Activated naive CD4-positive, alpha-beta T cell treated with anti-CD3 and anti-CD28 coated beads for 36 hours (primary cell): ENCODE data around the gene TRAPPC3L. TPM values are rescaled to one million over a fixed set of nuclear protein-coding genes. Genes with fewer than 3 reads are reported as not detected.

Experiments used
- CTCF ChIA-PET: fragments of 350-600 bp; sonication (Branson Sonifier 250); formaldehyde crosslinking; loops from one replicate; lab custom pipeline; 2021; ENCODE audit warnings: antibody characterized with exemption; lab: Charles Lee
- DNase-seq: peaks from one replicate; pipeline ENCODE4 v3.0.0-alpha.2; 2020
- H3K27ac Mint-ChIP-seq: one replicate; pipeline ENCODE4 v1.8.0; 2021; ENCODE audit warnings: mild to moderate bottlenecking, mixed read lengths
- H3K27me3 Mint-ChIP-seq: one replicate; pipeline ENCODE4 v1.8.0; 2021; ENCODE audit warnings: low read depth, mixed read lengths
- H3K36me3 Mint-ChIP-seq: one replicate; pipeline ENCODE4 v1.8.0; 2021; ENCODE audit warnings: low read depth, mixed read lengths
- H3K4me1 Mint-ChIP-seq: one replicate; pipeline ENCODE4 v1.8.0; 2021; ENCODE audit warnings: low read depth, mixed read lengths
- H3K4me3 Mint-ChIP-seq: one replicate; pipeline ENCODE4 v1.8.0; 2021; ENCODE audit warnings: mild to moderate bottlenecking, moderate library complexity, mixed read lengths
- H3K9me3 Mint-ChIP-seq: one replicate; pipeline ENCODE4 v1.8.0; 2021; ENCODE audit warnings: mixed read lengths
- intact Hi-C: fragments of 100-400 bp; cut with micrococcal nuclease; formaldehyde crosslinking; loops from one replicate; pipeline ENCODE4 v1.15.1; 2023
- total RNA-seq, 2 experiments: library from RNA; stranded (reverse); gene quantifications; one replicate each; pipeline ENCODE4 v1.2.3, GENCODE V29; 2021

The TRAPPC3L gene
- total RNA-seq, 2 experiments from 2014 or later: not detected

DNA sequence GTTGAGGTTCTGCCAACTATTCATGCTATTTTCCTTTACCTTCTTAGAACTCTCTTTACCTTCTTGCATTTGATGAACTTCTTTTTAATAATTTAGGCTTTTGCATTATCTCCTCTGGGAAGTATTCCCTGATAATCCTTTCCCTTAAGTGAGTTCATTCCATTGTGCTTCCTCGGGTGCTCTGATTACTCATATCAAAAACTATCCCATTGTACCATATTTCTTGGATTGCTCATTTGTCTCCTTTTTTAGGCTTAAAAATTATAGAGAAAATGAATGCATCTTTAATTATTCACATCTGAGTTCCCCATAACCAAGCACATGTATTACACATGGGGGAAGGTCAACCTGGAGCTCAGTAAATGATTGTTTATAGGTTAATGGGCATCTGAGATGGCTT, 10.6 kb upstream of the TRAPPC3L start:
- intact Hi-C loops: no loop called here
- H3K27ac Mint-ChIP-seq: no peak overlapping the region
- peaks cover 13% of the 10 kb centered on the region for H3K27me3 Mint-ChIP-seq
- H3K4me1 Mint-ChIP-seq: no peaks in the 10 kb centered on the region
- H3K9me3 Mint-ChIP-seq: no peaks in the 10 kb centered on the region
- H3K36me3 Mint-ChIP-seq: no peaks in the 10 kb centered on the region
- H3K4me3 Mint-ChIP-seq: no peak overlapping the region
- no peak for DNase-seq
- CTCF ChIA-PET: interaction anchor here (0.7 kb wide), 1 partner anchor 339 kb away, joined by 4 read pairs; no protein-coding TSS in a partner anchor

DNA sequence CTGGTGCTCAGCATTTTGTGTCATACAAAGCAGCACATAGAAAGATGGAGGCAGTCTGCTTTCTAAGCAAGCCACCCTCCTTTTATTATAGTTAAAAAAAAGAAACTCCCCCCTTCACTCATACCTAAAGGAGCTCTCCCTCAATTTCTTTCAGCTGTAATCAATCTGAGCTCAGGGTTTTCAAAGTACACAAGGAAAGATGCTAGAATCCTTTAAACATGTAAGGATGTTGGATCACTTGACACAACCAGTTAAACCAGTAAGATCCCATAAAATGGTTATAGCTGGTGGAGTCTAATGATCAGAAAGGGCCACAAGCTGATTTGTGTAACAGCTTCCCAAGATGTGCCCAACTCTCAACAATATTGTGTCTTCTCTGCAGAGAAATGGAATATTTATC, 8.0 kb upstream of the TRAPPC3L start, which contains the start of gene CALHM4:
TSS of gene CALHM4 (plus strand) at position 301 of the 400 bp plus-strand sequence. CDS start at position 344, 43 bp downstream.
- DNase-seq: no peak
- no peak within 1 kb of the TSS for H3K4me3 Mint-ChIP-seq
- H3K27ac Mint-ChIP-seq: no peak within 1 kb of the TSS
- intact Hi-C loops: no loop called here
- CTCF ChIA-PET: interaction anchor here (0.6 to 1.2 kb wide), 4 partner anchors 8 to 17 kb away, joined by 3 to 4 read pairs (median 3); partner anchors contain the start of gene RWDD1
- H3K27me3 Mint-ChIP-seq: peaks cover 11% of the 10 kb centered on the region
- H3K9me3 Mint-ChIP-seq: no peaks in the 10 kb centered on the region
- no peaks in the 10 kb centered on the region for H3K36me3 Mint-ChIP-seq
- H3K4me1 Mint-ChIP-seq: no peaks in the 10 kb centered on the region

DNA sequence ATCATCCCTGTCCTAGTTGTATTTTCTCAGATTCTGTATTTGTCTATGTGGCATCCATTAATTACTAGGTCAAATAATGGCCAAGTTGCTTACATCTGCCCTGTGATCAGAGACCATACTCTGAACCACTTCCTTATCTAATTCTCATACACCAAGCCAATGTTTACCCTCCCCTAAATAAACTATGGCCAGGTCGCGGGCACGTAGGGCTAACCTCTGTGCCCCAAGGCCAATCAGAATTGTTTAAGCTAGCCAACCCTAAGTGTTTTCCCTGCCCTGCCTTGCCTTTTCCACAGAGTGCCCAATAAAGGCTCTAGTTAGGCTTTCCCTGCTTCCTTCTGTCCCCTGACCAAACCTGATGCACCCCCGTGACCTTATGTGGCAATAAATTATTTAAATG, 5.3 kb upstream of the TRAPPC3L start:
- no peaks in the 10 kb centered on the region for H3K4me1 Mint-ChIP-seq
- intact Hi-C loops: no loop called here
- peaks cover 10% of the 10 kb centered on the region for H3K27me3 Mint-ChIP-seq
- H3K4me3 Mint-ChIP-seq: no peak overlapping the region
- no peaks in the 10 kb centered on the region for H3K9me3 Mint-ChIP-seq
- no peaks in the 10 kb centered on the region for H3K36me3 Mint-ChIP-seq
- CTCF ChIA-PET: interaction anchor here (0.7 to 2.0 kb wide), 2 partner anchors 10 to 12 kb away, joined by 3 to 5 read pairs; no protein-coding TSS in a partner anchor
- no peak for DNase-seq
- no peak overlapping the region for H3K27ac Mint-ChIP-seq

DNA sequence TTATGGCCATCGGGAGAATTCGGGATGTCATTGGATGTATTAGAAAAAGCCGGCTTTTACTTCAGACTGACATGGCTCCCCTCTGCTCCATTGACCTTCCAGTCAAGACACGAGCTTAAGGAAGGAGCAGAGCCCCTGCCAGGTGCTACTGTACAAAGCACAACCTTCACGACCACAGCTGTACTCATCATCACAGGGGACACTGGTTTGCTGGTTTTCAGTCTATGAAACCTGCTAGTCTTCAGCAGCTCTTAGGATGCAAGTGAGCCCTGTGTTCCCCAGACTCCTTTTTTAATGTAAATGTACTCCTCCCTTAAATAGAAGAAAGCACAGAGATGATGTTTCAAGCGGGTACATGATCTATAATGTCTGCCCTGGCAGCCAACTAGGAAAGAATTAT, 1.9 kb upstream of the TRAPPC3L start:
- DNase-seq: no peak
- CTCF ChIA-PET: interaction anchor here (1.3 kb wide), 1 partner anchor 14 kb away, joined by 3 read pairs; no protein-coding TSS in a partner anchor
- peaks cover 4% of the 10 kb centered on the region for H3K27me3 Mint-ChIP-seq
- H3K36me3 Mint-ChIP-seq: no peaks in the 10 kb centered on the region
- H3K4me3 Mint-ChIP-seq: no peak overlapping the region
- no peak overlapping the region for H3K27ac Mint-ChIP-seq
- intact Hi-C loops: no loop called here
- H3K4me1 Mint-ChIP-seq: no peaks in the 10 kb centered on the region
- H3K9me3 Mint-ChIP-seq: no peaks in the 10 kb centered on the region

- DNase-seq: no peak
- no peaks in the 10 kb centered on the region for H3K4me1 Mint-ChIP-seq
- no peaks in the 10 kb centered on the region for H3K36me3 Mint-ChIP-seq
- CTCF ChIA-PET: interaction anchor here (0.7 to 3.0 kb wide), 3 partner anchors 9 to 255 kb away, joined by 3 to 23 read pairs (median 4); no protein-coding TSS in a partner anchor
- no peak overlapping the region for H3K4me3 Mint-ChIP-seq
- H3K27ac Mint-ChIP-seq: no peak overlapping the region
- intact Hi-C loops: no loop called here
- H3K27me3 Mint-ChIP-seq: peaks cover 12% of the 10 kb centered on the region
- H3K9me3 Mint-ChIP-seq: no peaks in the 10 kb centered on the region
Measured at GRCh38 chr6:116543149-116543548, 2.3 kb downstream of the TRAPPC3L start.

DNA sequence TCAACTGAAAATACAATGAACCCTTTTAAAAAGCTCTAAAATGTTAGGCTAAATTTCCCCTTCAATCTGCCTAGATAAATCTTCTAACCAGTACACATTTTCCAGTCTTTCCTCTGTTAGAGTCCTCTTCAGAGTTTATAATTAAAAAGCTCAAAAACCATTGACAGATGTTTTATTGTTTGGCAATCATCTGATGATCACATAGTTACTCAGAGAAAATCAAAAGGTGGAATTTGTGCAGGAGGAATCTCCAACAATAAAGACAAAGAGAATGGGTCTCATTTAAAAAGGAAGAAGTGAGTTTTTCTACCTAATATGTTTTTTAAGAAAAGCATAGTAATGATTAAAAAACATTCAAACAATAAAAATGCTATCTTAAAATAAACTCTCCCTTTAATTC, 3.1 kb downstream of the TRAPPC3L start:
- Mint-ChIP-seq H3K36me3 (no peaks in the 10 kb centered on the region), H3K27me3 (peaks cover 12% of the 10 kb centered on the region), H3K9me3 (no peaks in the 10 kb centered on the region), H3K4me3 (no peak overlapping the region), H3K27ac (no peak overlapping the region), H3K4me1 (no peaks in the 10 kb centered on the region)
- DNase-seq: no peak
- intact Hi-C loops: no loop called here
- CTCF ChIA-PET: interaction anchor here (1.3 to 3.0 kb wide), 4 partner anchors 10 to 255 kb away, joined by 3 to 23 read pairs (median 6); no protein-coding TSS in a partner anchor

GRCh38 chr6:116536216-116536621, 9.3 kb downstream of the TRAPPC3L start:
- H3K27me3 Mint-ChIP-seq: peaks cover 9% of the 10 kb centered on the region
- H3K9me3 Mint-ChIP-seq: no peaks in the 10 kb centered on the region
- DNase-seq: peak; percentile 24
- CTCF ChIA-PET: interaction anchor here (1.4 to 4.5 kb wide), 5 partner anchors 18 to 268 kb away, joined by 3 to 52 read pairs (median 17); no protein-coding TSS in a partner anchor
- H3K4me3 Mint-ChIP-seq: no peak overlapping the region
- no peaks in the 10 kb centered on the region for H3K36me3 Mint-ChIP-seq
- intact Hi-C loops: loop anchor here (1.0 to 10.0 kb wide), 7 partner anchors 25 to 433 kb away; partner anchors contain the start of gene NT5DC1
- no peaks in the 10 kb centered on the region for H3K4me1 Mint-ChIP-seq
- H3K27ac Mint-ChIP-seq: no peak overlapping the region

- intact Hi-C loops: loop anchor here (10.0 kb wide), 1 partner anchor 430 kb away; the partner anchor contains the start of gene NT5DC1
- H3K27me3 Mint-ChIP-seq: peaks cover 6% of the 10 kb centered on the region
- DNase-seq: no peak
- CTCF ChIA-PET: interaction anchor here (0.6 to 4.5 kb wide), 29 partner anchors 11 to 268 kb away, joined by 3 to 52 read pairs (median 3); partner anchors contain the start of genes CALHM6 and RWDD1
- H3K9me3 Mint-ChIP-seq: no peaks in the 10 kb centered on the region
- no peak overlapping the region for H3K27ac Mint-ChIP-seq
- no peaks in the 10 kb centered on the region for H3K4me1 Mint-ChIP-seq
- no peaks in the 10 kb centered on the region for H3K36me3 Mint-ChIP-seq
- H3K4me3 Mint-ChIP-seq: no peak overlapping the region
Measured at GRCh38 chr6:116535109-116535508, 10.4 kb downstream of the TRAPPC3L start.

- DNase-seq: no peak
- Mint-ChIP-seq H3K36me3 (no peaks in the 10 kb centered on the region), H3K4me3 (no peak overlapping the region), H3K27me3 (peaks cover 9% of the 10 kb centered on the region), H3K27ac (no peak overlapping the region), H3K9me3 (no peaks in the 10 kb centered on the region), H3K4me1 (no peaks in the 10 kb centered on the region)
- CTCF ChIA-PET: interaction anchor here (0.7 to 4.5 kb wide), 17 partner anchors 9 to 308 kb away, joined by 3 to 52 read pairs (median 5); partner anchors contain the start of gene RWDD1
- intact Hi-C loops: loop anchor here (10.0 kb wide), 1 partner anchor 429 kb away; the partner anchor contains the start of gene NT5DC1
Measured at GRCh38 chr6:116533233-116533957, 12.1 kb downstream of the TRAPPC3L start.

- CTCF ChIA-PET: interaction anchor here (0.6 to 4.5 kb wide), 15 partner anchors 10 to 263 kb away, joined by 3 to 52 read pairs (median 4); partner anchors contain the start of gene RWDD1
- no peaks in the 10 kb centered on the region for H3K36me3 Mint-ChIP-seq
- no peaks in the 10 kb centered on the region for H3K9me3 Mint-ChIP-seq
- no peaks in the 10 kb centered on the region for H3K4me1 Mint-ChIP-seq
- no peak overlapping the region for H3K4me3 Mint-ChIP-seq
- H3K27ac Mint-ChIP-seq: no peak overlapping the region
- peaks cover 11% of the 10 kb centered on the region for H3K27me3 Mint-ChIP-seq
- DNase-seq: peak; percentile 79
- intact Hi-C loops: loop anchor here (1.0 to 10.0 kb wide), 7 partner anchors 29 to 522 kb away; partner anchors contain the start of gene NT5DC1
Measured at GRCh38 chr6:116531675-116532570, 13.6 kb downstream of the TRAPPC3L start.

DNA sequence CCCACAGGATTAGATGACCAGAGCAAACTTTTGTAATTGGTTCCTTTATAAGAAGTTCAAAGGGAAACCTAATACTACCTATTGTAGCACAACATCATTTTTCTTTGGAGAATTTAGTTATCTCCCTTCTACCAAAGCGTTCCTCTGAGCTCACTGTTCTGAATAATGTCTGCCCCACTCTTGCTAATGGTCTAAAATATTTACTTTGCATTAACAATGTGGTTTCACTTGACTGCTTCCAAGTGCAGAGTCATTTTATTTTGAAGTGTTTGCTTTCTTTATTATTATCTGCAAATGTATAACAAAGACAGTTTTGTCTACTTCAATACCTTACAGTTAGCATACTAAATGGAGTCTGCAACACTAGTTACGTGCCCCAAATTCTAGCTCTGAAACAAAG, 15.0 kb downstream of the TRAPPC3L start:
- Mint-ChIP-seq H3K4me1 (no peaks in the 10 kb centered on the region), H3K4me3 (no peak overlapping the region), H3K27me3 (peaks cover 11% of the 10 kb centered on the region), H3K9me3 (no peaks in the 10 kb centered on the region), H3K27ac (no peak overlapping the region), H3K36me3 (no peaks in the 10 kb centered on the region)
- DNase-seq: no peak
- intact Hi-C loops: loop anchor here (10.0 kb wide), 1 partner anchor 426 kb away; the partner anchor contains the start of gene NT5DC1
- CTCF ChIA-PET: no interaction called here
